MM.1S (cell line): ENCODE data around the gene UBAP2L.

Source experiments
- DNase-seq: peaks from one replicate; pipeline ENCODE4 v3.0.0-alpha.2; 2015
- H2AFZ ChIP-seq: fragments of 300-600 bp; sonication (generic); 2 replicates; pipeline ENCODE4 v1.6.0; 2016; ENCODE audit warnings: antibody characterized with exemption, low read length
- H3F3A ChIP-seq: fragments of 300-600 bp; sonication (generic); 2 replicates; pipeline ENCODE4 v1.6.1; 2016; ENCODE audit warnings: mild to moderate bottlenecking, antibody characterized with exemption, low read length, moderate library complexity, mixed read lengths; ENCODE audit not compliant: insufficient read depth
- H3K27ac ChIP-seq: fragments of 300-600 bp; sonication (generic); 2 replicates; pipeline ENCODE4 v1.5.1; 2016; ENCODE audit warnings: mild to moderate bottlenecking, low read length
- H3K27me3 ChIP-seq: fragments of 300-600 bp; sonication (generic); replicated peaks from 2 replicates; pipeline ENCODE4 v1.6.0; 2016; ENCODE audit warnings: low read length; ENCODE audit not compliant: insufficient read depth
- H3K36me3 ChIP-seq: fragments of 300-600 bp; sonication (generic); replicated peaks from 2 replicates; pipeline ENCODE4 v1.6.1; 2016; ENCODE audit warnings: mild to moderate bottlenecking, low read length, mixed read lengths; ENCODE audit not compliant: insufficient read depth
- H3K4me1 ChIP-seq: fragments of 300-600 bp; sonication (generic); 2 replicates; pipeline ENCODE4 v1.6.1; 2016; ENCODE audit warnings: low read length, mixed read lengths
- H3K4me2 ChIP-seq: fragments of 300-600 bp; sonication (generic); 2 replicates; pipeline ENCODE4 v1.6.0; 2016; ENCODE audit warnings: low read depth, low read length
- H3K4me3 ChIP-seq: fragments of 300-600 bp; sonication (generic); 2 replicates; pipeline ENCODE4 v1.5.1; 2016; ENCODE audit warnings: low read length, mixed read lengths
- H3K79me2 ChIP-seq: fragments of 300-600 bp; sonication (generic); 2 replicates; pipeline ENCODE4 v1.6.1; 2016; ENCODE audit warnings: mixed run types, low read length, mixed read lengths
- H3K9ac ChIP-seq: fragments of 300-600 bp; sonication (generic); 2 replicates; pipeline ENCODE4 v1.6.1; 2016; ENCODE audit warnings: low read length, mixed read lengths
- H3K9me2 ChIP-seq: fragments of 300-600 bp; sonication (generic); replicated peaks from 2 replicates; pipeline ENCODE4 v1.6.1; 2016; ENCODE audit warnings: mild to moderate bottlenecking, low read length, mixed read lengths; ENCODE audit not compliant: insufficient read depth
- H3K9me3 ChIP-seq: fragments of 300-600 bp; sonication (generic); replicated peaks from 2 replicates; pipeline ENCODE4 v1.6.1; 2016; ENCODE audit warnings: mild to moderate bottlenecking, low read length, mixed read lengths; ENCODE audit not compliant: insufficient read depth
- H4K20me1 ChIP-seq: fragments of 300-600 bp; sonication (generic); 2 replicates; pipeline ENCODE4 v1.6.1; 2016; ENCODE audit warnings: mild to moderate bottlenecking, low read length, moderate library complexity, mixed read lengths; ENCODE audit not compliant: insufficient read depth
- CTCF ChIP-seq: fragments of 300-600 bp; sonication (generic); IDR thresholded peaks from 2 replicates; pipeline ENCODE4 v1.5.1; 2016; ENCODE audit warnings: antibody characterized with exemption, low read length, mixed read lengths
- EZH2 ChIP-seq: fragments of 300-600 bp; sonication (generic); optimal IDR thresholded peaks from 2 replicates; pipeline ENCODE3; 2017; ENCODE audit warnings: low read depth, mild to moderate bottlenecking, antibody characterized with exemption, low read length, mixed read lengths
- EZH2phosphoT487 ChIP-seq: fragments of 300-600 bp; sonication (generic); IDR thresholded peaks from 2 replicates; pipeline ENCODE4 v1.6.1; 2018; ENCODE audit warnings: antibody characterized with exemption, low read length

UBAP2L gene

DNA sequence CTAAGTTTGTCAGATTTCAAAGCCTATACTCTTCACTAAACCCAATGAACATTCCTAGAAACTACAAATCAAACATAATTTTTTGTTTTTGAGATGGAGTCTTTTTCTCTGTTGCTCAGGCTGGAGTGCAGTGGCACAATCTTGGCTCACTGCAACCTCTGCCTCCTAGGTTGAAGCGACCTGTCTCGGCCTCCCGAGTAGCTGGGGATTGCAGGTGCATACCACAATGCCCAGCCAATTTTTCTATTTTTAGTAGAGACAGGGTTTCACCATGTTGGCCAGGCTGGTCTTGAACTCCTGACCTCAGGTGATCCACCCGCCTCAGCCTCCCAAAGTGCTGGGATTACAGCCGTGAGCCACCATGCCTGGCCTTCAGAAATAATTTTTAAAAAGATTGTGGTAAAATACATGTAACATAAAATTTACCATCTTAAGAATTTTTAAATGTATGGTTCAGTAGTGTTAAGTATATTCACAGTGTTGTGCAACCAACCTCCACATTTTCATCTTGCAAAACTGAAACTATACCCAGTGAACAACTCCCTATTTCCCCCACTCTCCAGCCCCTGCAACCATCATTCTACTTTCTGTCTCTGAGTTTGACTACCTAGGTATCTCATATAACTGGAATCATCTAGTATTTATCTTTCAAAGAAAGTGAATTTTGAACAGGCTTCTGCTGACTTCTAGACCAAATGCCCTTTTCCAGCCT, 11.9 kb upstream of the UBAP2L start:
- no peak overlapping the region for H2AFZ ChIP-seq
- peaks cover 24% of the 10 kb centered on the region for H3K79me2 ChIP-seq
- no peaks in the 10 kb centered on the region for H4K20me1 ChIP-seq
- H3K9ac ChIP-seq, result no peak overlapping the region
- TF ChIP-seq EZH2, result no peak
- no peak for TF ChIP-seq EZH2phosphoT487
- no peak for TF ChIP-seq CTCF
- H3K9me2 ChIP-seq, result no peaks in the 10 kb centered on the region
- H3K36me3 ChIP-seq, result peaks cover 18% of the 10 kb centered on the region
- peaks cover 24% of the 10 kb centered on the region for H3F3A ChIP-seq
- no peaks in the 10 kb centered on the region for H3K27me3 ChIP-seq
- H3K4me2 ChIP-seq, result peak overlapping the region; percentile 8; the same call in 1 of the 2 replicates
- peak overlapping the region; percentile 52; the same call in 1 of the 2 replicates for H3K27ac ChIP-seq
- DNase-seq, result peak; percentile 83
- H3K9me3 ChIP-seq, result no peaks in the 10 kb centered on the region
- H3K4me3 ChIP-seq, result no peak overlapping the region
- H3K4me1 ChIP-seq, result peaks cover 23% of the 10 kb centered on the region

GRCh38 chr1:154212083-154212482, 8.7 kb upstream of the UBAP2L start:
- H3K4me1 ChIP-seq, result peaks cover 23% of the 10 kb centered on the region
- no peak overlapping the region for H3K27ac ChIP-seq
- no peaks in the 10 kb centered on the region for H4K20me1 ChIP-seq
- H3K4me3 ChIP-seq, result no peak overlapping the region
- H3K36me3 ChIP-seq, result peaks cover 23% of the 10 kb centered on the region
- no peaks in the 10 kb centered on the region for H3K9me3 ChIP-seq
- no peak overlapping the region for H2AFZ ChIP-seq
- DNase-seq, result no peak
- H3K9ac ChIP-seq, result no peak overlapping the region
- no peaks in the 10 kb centered on the region for H3K9me2 ChIP-seq
- no peak overlapping the region for H3K4me2 ChIP-seq
- TF ChIP-seq EZH2 (no peak), CTCF (no peak), EZH2phosphoT487 (no peak)
- H3F3A ChIP-seq, result peaks cover 24% of the 10 kb centered on the region
- no peaks in the 10 kb centered on the region for H3K27me3 ChIP-seq
- peaks cover 53% of the 10 kb centered on the region for H3K79me2 ChIP-seq

GRCh38 chr1:154213274-154213673, 7.5 kb upstream of the UBAP2L start:
- Histone ChIP-seq H3K9ac (no peak overlapping the region), H3K36me3 (peaks cover 27% of the 10 kb centered on the region)
- no peak for DNase-seq

More at GRCh38 chr1:154213274-154213673, 7.5 kb upstream of the UBAP2L start:
- no peaks in the 10 kb centered on the region for H3K27me3 ChIP-seq
- H3K79me2 ChIP-seq, result peaks cover 61% of the 10 kb centered on the region
- no peak overlapping the region for H2AFZ ChIP-seq
- H3F3A ChIP-seq, result peaks cover 24% of the 10 kb centered on the region
- H4K20me1 ChIP-seq, result no peaks in the 10 kb centered on the region
- no peaks in the 10 kb centered on the region for H3K9me3 ChIP-seq
- peaks cover 21% of the 10 kb centered on the region for H3K4me1 ChIP-seq
- no peak overlapping the region for H3K27ac ChIP-seq
- TF ChIP-seq EZH2 (no peak), EZH2phosphoT487 (no peak), CTCF (no peak)
- H3K4me3 ChIP-seq, result no peak overlapping the region
- no peaks in the 10 kb centered on the region for H3K9me2 ChIP-seq
- no peak overlapping the region for H3K4me2 ChIP-seq
